GM19239 (cell line): Measurements from ENCODE around the gene DMKN.

Source experiments
- DNase-seq: peaks from one replicate; pipeline ENCODE4 v3.0.0; 2011; ENCODE audit warnings: low spot score; ENCODE audit not compliant: insufficient read length
- FAIRE-seq: peaks from 2 replicates; lab custom pipeline; 2011; peaks lifted over from hg19 to GRCh38; lab: Jason Lieb, UNC

The DMKN gene

GRCh38 chr19:35447606-35448469 is 65.6 kb downstream of the DMKN start, which contains the start of gene FFAR2:
Gene FFAR2 (plus strand): TSS chr19:35448257. CDS start chr19:35449715, 1,458 bp downstream.
- DNase-seq (no peak), FAIRE-seq (peak; percentile 78)
